ENCODE results near the gene LRIG1. TPM values are rescaled to one million over a fixed set of nuclear protein-coding genes. Genes with fewer than 3 reads are reported as not detected.

The LRIG1 gene
- total RNA-seq, 1 donor from 2014 or later: 111 TPM

- no peak for TF ChIP-seq CTCF (IDR thresholded peaks at IDR 0.05)
- H3K27me3 Mint-ChIP-seq (ENCODE audit: low read depth): no peaks in the 10 kb centered on the region
- DNase-seq (ENCODE audit: low spot score): no peak
- peaks cover 2% of the 10 kb centered on the region for H3K36me3 Mint-ChIP-seq (ENCODE audit: low read depth)
- H3K27ac Mint-ChIP-seq (ENCODE audit: unreplicated experiment): peak overlapping the region; percentile 24
- H3K4me1 Mint-ChIP-seq (ENCODE audit: low read depth): peaks cover 76% of the 10 kb centered on the region
- H3K9me3 Mint-ChIP-seq (ENCODE audit: low read depth): no peaks in the 10 kb centered on the region
- H3K4me3 Mint-ChIP-seq (ENCODE audit: unreplicated experiment): no peak overlapping the region
Measured at GRCh38 chr3:66465587-66465986, 35.2 kb downstream of the LRIG1 start.

- Mint-ChIP-seq H3K9me3 (ENCODE audit: low read depth) (no peaks in the 10 kb centered on the region), H3K27ac (ENCODE audit: unreplicated experiment) (no peak overlapping the region), H3K4me3 (ENCODE audit: unreplicated experiment) (no peak overlapping the region), H3K27me3 (ENCODE audit: low read depth) (no peaks in the 10 kb centered on the region), H3K4me1 (ENCODE audit: low read depth) (peaks cover 73% of the 10 kb centered on the region), H3K36me3 (ENCODE audit: low read depth) (peaks cover 5% of the 10 kb centered on the region)
- TF ChIP-seq CTCF (IDR thresholded peaks at IDR 0.05): no peak
- no peak for DNase-seq (ENCODE audit: low spot score)
Measured at GRCh38 chr3:66465034-66465433, 35.8 kb downstream of the LRIG1 start.

GRCh38 chr3:66464512-66464894 is 36.3 kb downstream of the LRIG1 start:
- H3K4me1 Mint-ChIP-seq (ENCODE audit: low read depth): peaks cover 69% of the 10 kb centered on the region
- no peak overlapping the region for H3K4me3 Mint-ChIP-seq (ENCODE audit: unreplicated experiment)
- DNase-seq (ENCODE audit: low spot score): no peak
- H3K27me3 Mint-ChIP-seq (ENCODE audit: low read depth): no peaks in the 10 kb centered on the region
- no peaks in the 10 kb centered on the region for H3K9me3 Mint-ChIP-seq (ENCODE audit: low read depth)
- TF ChIP-seq CTCF (IDR thresholded peaks at IDR 0.05): no peak
- peaks cover 5% of the 10 kb centered on the region for H3K36me3 Mint-ChIP-seq (ENCODE audit: low read depth)
- peak overlapping the region; percentile 52 for H3K27ac Mint-ChIP-seq (ENCODE audit: unreplicated experiment)

- TF ChIP-seq CTCF (IDR thresholded peaks at IDR 0.05): no peak
- peaks cover 7% of the 10 kb centered on the region for H3K36me3 Mint-ChIP-seq (ENCODE audit: low read depth)
- H3K9me3 Mint-ChIP-seq (ENCODE audit: low read depth): no peaks in the 10 kb centered on the region
- peaks cover 63% of the 10 kb centered on the region for H3K4me1 Mint-ChIP-seq (ENCODE audit: low read depth)
- no peak for DNase-seq (ENCODE audit: low spot score)
- H3K4me3 Mint-ChIP-seq (ENCODE audit: unreplicated experiment): peak overlapping the region; percentile 3
- H3K27me3 Mint-ChIP-seq (ENCODE audit: low read depth): no peaks in the 10 kb centered on the region
- H3K27ac Mint-ChIP-seq (ENCODE audit: unreplicated experiment): peak overlapping the region; percentile 87
Measured at GRCh38 chr3:66463730-66464511, 36.9 kb downstream of the LRIG1 start.

DNA sequence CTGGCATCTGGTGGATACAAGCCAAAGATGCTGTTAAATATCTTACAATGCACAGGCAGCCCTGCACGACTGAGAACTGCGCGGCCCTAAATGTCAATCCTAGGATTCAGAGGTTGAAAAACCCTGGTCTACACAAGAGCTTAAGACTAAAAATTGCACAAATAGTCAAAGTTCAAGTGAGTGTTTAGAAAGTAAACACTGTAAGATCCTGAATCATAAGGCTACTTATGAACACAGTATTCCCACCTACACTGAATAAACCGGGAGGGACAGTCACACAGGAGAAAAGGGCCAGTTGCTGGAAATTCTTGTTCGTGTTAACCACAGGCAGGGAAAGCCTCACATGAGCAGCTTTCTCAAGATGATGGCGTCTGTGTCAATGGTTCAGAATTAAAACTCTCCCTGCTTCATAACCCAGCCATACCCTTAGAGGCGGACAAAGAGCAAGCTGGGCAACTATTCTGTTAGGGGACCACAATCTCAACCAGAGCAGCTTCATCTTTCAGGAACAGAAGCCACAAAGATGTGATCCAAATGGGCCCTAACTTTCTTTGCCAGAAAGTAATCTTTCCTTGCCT is 37.7 kb downstream of the LRIG1 start:
- Mint-ChIP-seq H3K36me3 (ENCODE audit: low read depth) (peaks cover 9% of the 10 kb centered on the region), H3K27me3 (ENCODE audit: low read depth) (no peaks in the 10 kb centered on the region), H3K4me1 (ENCODE audit: low read depth) (peaks cover 55% of the 10 kb centered on the region), H3K9me3 (ENCODE audit: low read depth) (no peaks in the 10 kb centered on the region), H3K27ac (ENCODE audit: unreplicated experiment) (peak overlapping the region; percentile 87), H3K4me3 (ENCODE audit: unreplicated experiment) (peak overlapping the region; percentile 6)
- TF ChIP-seq CTCF (IDR thresholded peaks at IDR 0.05): no peak
- DNase-seq (ENCODE audit: low spot score): no peak
